Right lobe of liver (tissue), 4 donors: ENCODE data around the gene LRFN3.

ENCODE experiments used
- CTCF ChIP-seq, 4 donors: fragments of 200-600 bp in 3 of 4; fragments of 450-650 bp in 1 of 4; IDR thresholded peaks; one replicate each; pipeline versions ENCODE4 v1.5.1 to v1.8.0; 2016 to 2022; ENCODE audit warnings: antibody characterized with exemption in 4 of 4, mild to moderate bottlenecking in 2 of 4
- POLR2A ChIP-seq: fragments of 450-650 bp; IDR thresholded peaks from one replicate; pipeline ENCODE4 v1.6.1; 2017; ENCODE audit warnings: antibody characterized with exemption, mild to moderate bottlenecking
- donor health status: DM: no; HTN: no; CAD: no.
- donor health status: DM: no; HTN: no; CAD: no.
- donor health status: DM: no; HTN: yes; CAD: no.

- TF ChIP-seq CTCF (IDR thresholded peaks at IDR 0.05) (no peak), POLR2A (no peak)
Measured at GRCh38 chr19:35935911-35936737, at the start of gene LRFN3.
